ENCODE measurements around the gene FIBP.

Gene FIBP

GRCh38 chr11:65920372-65920802 lies 32.1 kb upstream of the FIBP start:
- no peak for DNase-seq
- no peaks in the 10 kb centered on the region for H3K9me3 Mint-ChIP-seq
- H3K27ac Mint-ChIP-seq: no peak overlapping the region
- H3K36me3 Mint-ChIP-seq (ENCODE audit: low read depth): peaks cover 26% of the 10 kb centered on the region
- peaks cover 22% of the 10 kb centered on the region for H3K4me1 Mint-ChIP-seq
- H3K4me3 Mint-ChIP-seq: peak overlapping the region; percentile 88
- TF ChIP-seq CTCF (IDR thresholded peaks at IDR 0.05): no peak
- H3K27me3 Mint-ChIP-seq (ENCODE audit: low read depth, poor library complexity): no peaks in the 10 kb centered on the region

- no peak overlapping the region for H3K27ac Mint-ChIP-seq
Measured at GRCh38 chr11:65919573-65920371, 31.5 kb upstream of the FIBP start.

GRCh38 chr11:65919141-65919572 lies 30.9 kb upstream of the FIBP start, which contains the start of gene DRAP1:
Gene DRAP1, plus strand, starts transcription at chr11:65919426. Its CDS starts 76 bp downstream, at chr11:65919502.
- Mint-ChIP-seq H3K27me3 (ENCODE audit: low read depth, poor library complexity) (no peaks in the 10 kb centered on the region), H3K27ac (no peak within 1 kb of the TSS), H3K36me3 (ENCODE audit: low read depth) (peaks cover 26% of the 10 kb centered on the region), H3K4me3 (peak within 1 kb of the TSS; percentile 88), H3K4me1 (peaks cover 31% of the 10 kb centered on the region), H3K9me3 (no peaks in the 10 kb centered on the region)
- peak; percentile 100 for DNase-seq
- TF ChIP-seq CTCF (IDR thresholded peaks at IDR 0.05): no peak

More at GRCh38 chr11:65919573-65920371, 31.5 kb upstream of the FIBP start:
- peak; percentile 68 for DNase-seq
- Mint-ChIP-seq H3K27me3 (ENCODE audit: low read depth, poor library complexity) (no peaks in the 10 kb centered on the region), H3K4me3 (peak overlapping the region; percentile 88), H3K36me3 (ENCODE audit: low read depth) (peaks cover 26% of the 10 kb centered on the region), H3K9me3 (no peaks in the 10 kb centered on the region), H3K4me1 (peaks cover 28% of the 10 kb centered on the region)
- TF ChIP-seq CTCF (IDR thresholded peaks at IDR 0.05): no peak

GRCh38 chr11:65918211-65919140 lies 30.2 kb upstream of the FIBP start, which contains the start of gene C11orf68:
Gene C11orf68, minus strand, starts transcription at chr11:65919062. Its CDS starts 31 bp downstream, at chr11:65919031.
- H3K4me1 Mint-ChIP-seq: peaks cover 31% of the 10 kb centered on the region
- H3K36me3 Mint-ChIP-seq (ENCODE audit: low read depth): peaks cover 25% of the 10 kb centered on the region
- no peaks in the 10 kb centered on the region for H3K9me3 Mint-ChIP-seq
- no peak for DNase-seq
- H3K27ac Mint-ChIP-seq: no peak within 1 kb of the TSS
- H3K4me3 Mint-ChIP-seq: peak within 1 kb of the TSS; percentile 88
- no peaks in the 10 kb centered on the region for H3K27me3 Mint-ChIP-seq (ENCODE audit: low read depth, poor library complexity)
- no peak for TF ChIP-seq CTCF (IDR thresholded peaks at IDR 0.05)

GRCh38 chr11:65917434-65918210 lies 29.4 kb upstream of the FIBP start:
- H3K27me3 Mint-ChIP-seq (ENCODE audit: low read depth, poor library complexity): no peaks in the 10 kb centered on the region
- H3K27ac Mint-ChIP-seq: no peak overlapping the region
- H3K4me1 Mint-ChIP-seq: peaks cover 31% of the 10 kb centered on the region
- H3K4me3 Mint-ChIP-seq: peak overlapping the region; percentile 83
- TF ChIP-seq CTCF (IDR thresholded peaks at IDR 0.05): no peak
- no peaks in the 10 kb centered on the region for H3K9me3 Mint-ChIP-seq
- DNase-seq: no peak
- peaks cover 16% of the 10 kb centered on the region for H3K36me3 Mint-ChIP-seq (ENCODE audit: low read depth)

All from nephron progenitor cell (in vitro differentiated cells).